Liver (tissue), 3 donors: ENCODE measurements around the gene STAMBPL1.

Experiments used
- CTCF ChIP-seq: fragments of 150-350 bp; IDR thresholded peaks from 2 replicates; pipeline ENCODE4 v1.5.1; 2017; ENCODE audit warnings: improper control_type of control experiment, low read depth, low read length; ENCODE audit not compliant: missing input control
- EGR1 ChIP-seq, 2 donors: IDR thresholded peaks; 2 replicates each; pipeline ENCODE4 v1.6.1; 2016 to 2018; ENCODE audit warnings: antibody characterized with exemption in 2 of 2, low read depth in 2 of 2
- GABPA ChIP-seq, 2 donors: IDR thresholded peaks in 1 of 2; conservative IDR thresholded peaks in 1 of 2; 2 replicates each; pipeline ENCODE4 v1.6.1; 2016; ENCODE audit warnings: antibody characterized with exemption in 2 of 2, mild to moderate bottlenecking in 1 of 2, moderate library complexity in 1 of 2
- JUND ChIP-seq, 2 donors: IDR thresholded peaks; 2 replicates each; pipeline ENCODE4 v1.6.1; 2016; ENCODE audit warnings: antibody characterized with exemption in 2 of 2
- MAX ChIP-seq: IDR thresholded peaks from 2 replicates; pipeline ENCODE4 v1.6.1; 2016; ENCODE audit warnings: antibody characterized with exemption
- NR2F2 ChIP-seq: IDR thresholded peaks from 2 replicates; pipeline ENCODE4 v1.6.1; 2016; ENCODE audit warnings: antibody characterized with exemption
- REST ChIP-seq: IDR thresholded peaks from 2 replicates; pipeline ENCODE4 v1.6.1; 2016; ENCODE audit warnings: antibody characterized with exemption, mild to moderate bottlenecking
- ZBTB33 ChIP-seq: IDR thresholded peaks from 2 replicates; pipeline ENCODE4 v1.6.1; 2016; ENCODE audit warnings: antibody characterized with exemption
- donor health status: healthy.
- donor health status: healthy.

GRCh38 chr10:88857831-88858230 lies 22.2 kb upstream of the STAMBPL1 start:
- TF ChIP-seq NR2F2 (no peak), REST (no peak), CTCF (no peak), MAX (no peak), GABPA (IDR thresholded peaks at IDR 0.05 in 1 of 2, conservative IDR thresholded peaks at IDR 0.05 in 1 of 2) (no peak), EGR1 (IDR thresholded peaks at IDR 0.05; ENCODE audit: low read depth in 2 of 2) (no peak), ZBTB33 (no peak), JUND (IDR thresholded peaks at IDR 0.05) (no peak)
